ENCODE data around the gene WNT5B. TPM values are rescaled to one million over a fixed set of nuclear protein-coding genes. Genes with fewer than 3 reads are reported as not detected.

The WNT5B gene
- total and polyA plus RNA-seq, 2 donors (not counting 3 experiments of a cell fraction or from before 2014, with no cell fraction given): not detected

- no peak overlapping the region for H3K9ac ChIP-seq (replicated peaks; ENCODE audit: extremely low read depth, insufficient read depth, low read length)
- H3K4me2 ChIP-seq (ENCODE audit: insufficient read depth, low read length): no peak overlapping the region
- peaks cover 47 to 53% of the 10 kb centered on the region in 2 experiments for H3K27me3 ChIP-seq (ENCODE audit: control insufficient read depth in 2 of 2, insufficient read depth in 2 of 2, low read length in 2 of 2)
- H3K27ac ChIP-seq (ENCODE audit: insufficient read depth, low read depth, low read length): no peak overlapping the region
- peaks cover 5% of the 10 kb centered on the region for H3K4me1 ChIP-seq (ENCODE audit: control insufficient read depth, extremely low read depth, insufficient read depth, low read length)
- H2AFZ ChIP-seq (ENCODE audit: low read depth, low read length): no peak overlapping the region
- DNase-seq (ENCODE audit: low read depth, low spot score): no peak
- no peaks in the 10 kb centered on the region for H4K20me1 ChIP-seq (replicated peaks; ENCODE audit: control insufficient read depth, extremely low read depth, insufficient read depth, low read length)
- no peaks in the 10 kb centered on the region for H3K9me3 ChIP-seq (replicated peaks; ENCODE audit: control insufficient read depth, insufficient read depth, low read length)
- H3K9me1 ChIP-seq (replicated peaks; ENCODE audit: control insufficient read depth, extremely low read depth, insufficient read depth, low read length): no peaks in the 10 kb centered on the region
- no peaks in the 10 kb centered on the region for H3K79me2 ChIP-seq (ENCODE audit: control insufficient read depth, insufficient read depth, low read length)
- CTCF ChIA-PET: interaction anchor here (2.4 to 6.2 kb wide), 4 partner anchors 15 to 307 kb away, joined by 14 to 185 read pairs (median 52); no protein-coding TSS in a partner anchor
- no peak overlapping the region for H3K4me3 ChIP-seq (replicated peaks in 1 of 3; ENCODE audit: insufficient read depth in 1 of 3, low read depth in 1 of 3, low read length in 3 of 3)
- intact Hi-C loops (cut with micrococcal nuclease) (loop anchor here (5.0 kb wide), 1 partner anchor 949 kb away; no protein-coding TSS in a partner anchor), dilution Hi-C loops (cut with MboI; ENCODE audit: extremely low pct_ligation_motif_present, low sequenced_read_pairs) (loop anchor here (25.0 kb wide), 1 partner anchor 304 kb away; no protein-coding TSS in a partner anchor)
- no peak for FAIRE-seq
- POLR2A ChIA-PET: no interaction called here
- TF ChIP-seq GATA2 (IDR thresholded peaks at IDR 0.05; ENCODE audit: insufficient read depth, insufficient read length, low read depth, low read length): no peak
- no peak for TF ChIP-seq EZH2 (IDR thresholded peaks at IDR 0.05; ENCODE audit: borderline replicate concordance, low read depth, low read length, severe bottlenecking)
- no peak for TF ChIP-seq FOS (IDR thresholded peaks at IDR 0.05; ENCODE audit: borderline replicate concordance, insufficient read depth, low read length)
- TF ChIP-seq, protein P1, sequence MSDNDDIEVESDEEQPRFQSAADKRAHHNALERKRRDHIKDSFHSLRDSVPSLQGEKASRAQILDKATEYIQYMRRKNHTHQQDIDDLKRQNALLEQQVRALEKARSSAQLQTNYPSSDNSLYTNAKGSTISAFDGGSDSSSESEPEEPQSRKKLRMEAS (IDR thresholded peaks at IDR 0.05; ENCODE audit: insufficient read depth, insufficient read length): no peak
- TF ChIP-seq, protein P2, sequence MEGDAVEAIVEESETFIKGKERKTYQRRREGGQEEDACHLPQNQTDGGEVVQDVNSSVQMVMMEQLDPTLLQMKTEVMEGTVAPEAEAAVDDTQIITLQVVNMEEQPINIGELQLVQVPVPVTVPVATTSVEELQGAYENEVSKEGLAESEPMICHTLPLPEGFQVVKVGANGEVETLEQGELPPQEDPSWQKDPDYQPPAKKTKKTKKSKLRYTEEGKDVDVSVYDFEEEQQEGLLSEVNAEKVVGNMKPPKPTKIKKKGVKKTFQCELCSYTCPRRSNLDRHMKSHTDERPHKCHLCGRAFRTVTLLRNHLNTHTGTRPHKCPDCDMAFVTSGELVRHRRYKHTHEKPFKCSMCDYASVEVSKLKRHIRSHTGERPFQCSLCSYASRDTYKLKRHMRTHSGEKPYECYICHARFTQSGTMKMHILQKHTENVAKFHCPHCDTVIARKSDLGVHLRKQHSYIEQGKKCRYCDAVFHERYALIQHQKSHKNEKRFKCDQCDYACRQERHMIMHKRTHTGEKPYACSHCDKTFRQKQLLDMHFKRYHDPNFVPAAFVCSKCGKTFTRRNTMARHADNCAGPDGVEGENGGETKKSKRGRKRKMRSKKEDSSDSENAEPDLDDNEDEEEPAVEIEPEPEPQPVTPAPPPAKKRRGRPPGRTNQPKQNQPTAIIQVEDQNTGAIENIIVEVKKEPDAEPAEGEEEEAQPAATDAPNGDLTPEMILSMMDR (IDR thresholded peaks at IDR 0.05; ENCODE audit: extremely low read depth in 1 of 2, insufficient read depth in 1 of 2, low read depth in 1 of 2, low read length in 2 of 2): no peak
- no TSS peak for BruUV-seq (replicated peaks)
- no peaks in the 10 kb centered on the region for H3K36me3 ChIP-seq (ENCODE audit: control insufficient read depth in 2 of 2, extremely low read depth in 1 of 2, insufficient read depth in 2 of 2, low read length in 2 of 2)
These were observed 4.4 kb downstream of the WNT5B start for GRCh38 chr12:1633459-1633858.
